Progenitor cell of endocrine pancreas (in vitro differentiated cells): Measurements from ENCODE around the gene MATR3. TPM values are rescaled to one million over a fixed set of nuclear protein-coding genes. Genes with fewer than 3 reads are reported as not detected.

ENCODE experiments used
- DNase-seq: peaks from one replicate; pipeline ENCODE4 v3.0.0; 2021; ENCODE audit warnings: low spot score; ENCODE audit not compliant: unreplicated experiment
- H3K27ac Mint-ChIP-seq: 2 replicates; pipeline ENCODE4 v1.8.0; 2021; ENCODE audit warnings: mild to moderate bottlenecking, moderate library complexity, mixed read lengths
- H3K27me3 Mint-ChIP-seq: 2 replicates; pipeline ENCODE4 v1.8.0; 2021; ENCODE audit warnings: mixed read lengths
- H3K36me3 Mint-ChIP-seq: 2 replicates; pipeline ENCODE4 v1.8.0; 2022; ENCODE audit warnings: mixed read lengths; ENCODE audit not compliant: insufficient read depth
- H3K4me1 Mint-ChIP-seq: 2 replicates; pipeline ENCODE4 v1.8.0; 2021; ENCODE audit warnings: low read depth, mixed read lengths
- H3K4me3 Mint-ChIP-seq: 2 replicates; pipeline ENCODE4 v1.8.0; 2021; ENCODE audit warnings: low read depth, mild to moderate bottlenecking, moderate library complexity, mixed read lengths
- H3K9me3 Mint-ChIP-seq: 2 replicates; pipeline ENCODE4 v1.8.0; 2021; ENCODE audit warnings: low read depth, mixed read lengths
- total RNA-seq: library from RNA; stranded (reverse); gene quantifications from 2 replicates; pipeline ENCODE4 v1.2.1, GENCODE V29; 2021
- TF ChIP-seq, protein P1 (sequence below): fragments of 200-600 bp; sonication (generic); IDR thresholded peaks from one replicate; pipeline ENCODE4 v1.5.0; 2021; ENCODE audit warnings: antibody characterized with exemption, mild to moderate bottlenecking; ENCODE audit not compliant: unreplicated experiment

MATR3 gene
- total RNA-seq, 1 donor from 2014 or later, result 336 TPM

DNA sequence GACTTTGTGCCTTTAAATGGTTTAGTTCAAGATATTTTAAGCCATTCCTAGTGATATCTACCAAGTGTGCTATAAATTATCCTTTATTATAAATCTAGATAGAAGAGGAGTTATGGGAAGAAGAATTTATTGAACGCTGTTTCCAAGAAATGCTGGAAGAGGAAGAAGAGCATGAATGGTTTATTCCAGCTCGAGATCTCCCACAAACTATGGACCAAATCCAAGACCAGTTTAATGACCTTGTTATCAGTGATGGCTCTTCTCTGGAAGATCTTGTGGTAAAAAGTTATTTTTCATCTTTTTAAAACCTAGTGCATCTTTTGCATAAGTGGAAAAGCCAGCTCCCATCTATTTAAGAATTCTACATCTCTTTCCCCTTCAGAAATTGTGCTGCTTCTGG, 70.9 kb downstream of the MATR3 start:
- DNase-seq, result no peak
- Mint-ChIP-seq H3K27ac (no peak overlapping the region), H3K36me3 (peaks cover 24% of the 10 kb centered on the region), H3K9me3 (no peaks in the 10 kb centered on the region), H3K4me3 (no peak overlapping the region), H3K27me3 (no peaks in the 10 kb centered on the region), H3K4me1 (no peaks in the 10 kb centered on the region)
- TF ChIP-seq, protein P1, sequence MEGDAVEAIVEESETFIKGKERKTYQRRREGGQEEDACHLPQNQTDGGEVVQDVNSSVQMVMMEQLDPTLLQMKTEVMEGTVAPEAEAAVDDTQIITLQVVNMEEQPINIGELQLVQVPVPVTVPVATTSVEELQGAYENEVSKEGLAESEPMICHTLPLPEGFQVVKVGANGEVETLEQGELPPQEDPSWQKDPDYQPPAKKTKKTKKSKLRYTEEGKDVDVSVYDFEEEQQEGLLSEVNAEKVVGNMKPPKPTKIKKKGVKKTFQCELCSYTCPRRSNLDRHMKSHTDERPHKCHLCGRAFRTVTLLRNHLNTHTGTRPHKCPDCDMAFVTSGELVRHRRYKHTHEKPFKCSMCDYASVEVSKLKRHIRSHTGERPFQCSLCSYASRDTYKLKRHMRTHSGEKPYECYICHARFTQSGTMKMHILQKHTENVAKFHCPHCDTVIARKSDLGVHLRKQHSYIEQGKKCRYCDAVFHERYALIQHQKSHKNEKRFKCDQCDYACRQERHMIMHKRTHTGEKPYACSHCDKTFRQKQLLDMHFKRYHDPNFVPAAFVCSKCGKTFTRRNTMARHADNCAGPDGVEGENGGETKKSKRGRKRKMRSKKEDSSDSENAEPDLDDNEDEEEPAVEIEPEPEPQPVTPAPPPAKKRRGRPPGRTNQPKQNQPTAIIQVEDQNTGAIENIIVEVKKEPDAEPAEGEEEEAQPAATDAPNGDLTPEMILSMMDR, result no peak

GRCh38 chr5:139368613-139369012, 75.1 kb downstream of the MATR3 start:
- no peaks in the 10 kb centered on the region for H3K27me3 Mint-ChIP-seq
- TF ChIP-seq, protein P1, result no peak
- no peak overlapping the region for H3K27ac Mint-ChIP-seq
- no peak for DNase-seq
- no peak overlapping the region for H3K4me3 Mint-ChIP-seq
- H3K36me3 Mint-ChIP-seq, result peaks cover 23% of the 10 kb centered on the region
- H3K4me1 Mint-ChIP-seq, result no peaks in the 10 kb centered on the region
- no peaks in the 10 kb centered on the region for H3K9me3 Mint-ChIP-seq

GRCh38 chr5:139369181-139369580, 75.6 kb downstream of the MATR3 start:
- Mint-ChIP-seq H3K4me1 (no peaks in the 10 kb centered on the region), H3K4me3 (no peak overlapping the region), H3K27me3 (no peaks in the 10 kb centered on the region), H3K9me3 (no peaks in the 10 kb centered on the region), H3K36me3 (peaks cover 18% of the 10 kb centered on the region), H3K27ac (no peak overlapping the region)
- TF ChIP-seq, protein P1, result no peak
- no peak for DNase-seq

DNA sequence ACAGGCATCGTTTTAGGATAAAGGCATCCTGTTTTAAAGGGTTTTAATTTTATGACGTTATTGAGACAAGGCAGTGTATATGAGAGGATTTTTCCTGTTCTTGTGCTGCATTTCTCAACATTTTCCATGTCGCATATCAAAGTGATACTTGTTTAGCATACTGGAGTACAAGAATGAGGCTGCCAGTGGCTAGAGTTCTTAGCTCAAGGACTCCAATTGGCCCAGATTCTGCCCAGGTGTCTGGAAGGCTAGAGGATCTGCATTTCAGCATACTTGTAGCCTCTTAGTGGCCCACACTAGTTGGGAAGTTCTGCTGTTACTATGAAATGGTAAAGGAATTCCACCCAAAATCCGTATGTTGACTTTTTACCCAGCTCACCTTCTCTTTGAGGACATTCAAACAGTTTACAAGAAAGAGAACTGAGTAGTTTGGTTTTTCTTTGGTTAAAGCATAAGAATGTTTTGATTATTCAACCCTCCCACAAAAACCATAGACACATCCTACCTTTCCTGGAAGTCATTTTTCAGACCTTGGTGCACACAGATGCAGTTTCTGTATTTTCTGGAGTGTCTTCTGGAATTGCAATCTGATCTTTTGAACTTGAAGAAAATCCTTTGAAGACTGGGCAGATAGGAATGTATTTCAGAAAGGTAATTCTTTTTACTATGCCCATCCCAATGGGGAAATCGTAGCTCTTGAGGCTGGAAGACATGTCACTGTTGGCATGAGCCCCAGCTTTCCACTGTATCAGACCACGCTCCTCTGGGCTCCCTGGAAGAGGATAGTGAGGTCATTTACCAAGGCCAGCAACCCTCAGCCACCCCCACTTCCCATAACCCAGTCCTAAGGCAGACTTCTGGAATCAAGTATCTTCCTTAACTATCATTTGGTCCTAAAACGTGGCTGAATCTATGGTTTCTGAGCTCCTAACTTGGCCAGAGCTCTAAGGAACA, 78.2 kb downstream of the MATR3 start:
- TF ChIP-seq, protein P1, result no peak
- Mint-ChIP-seq H3K4me1 (no peaks in the 10 kb centered on the region), H3K36me3 (peaks cover 8% of the 10 kb centered on the region), H3K27ac (peak overlapping the region; percentile 63), H3K4me3 (no peak overlapping the region), H3K27me3 (no peaks in the 10 kb centered on the region), H3K9me3 (no peaks in the 10 kb centered on the region)
- no peak for DNase-seq

GRCh38 chr5:139374909-139375308, 81.4 kb downstream of the MATR3 start:
- no peaks in the 10 kb centered on the region for H3K4me1 Mint-ChIP-seq
- no peak overlapping the region for H3K4me3 Mint-ChIP-seq
- no peaks in the 10 kb centered on the region for H3K9me3 Mint-ChIP-seq
- H3K27me3 Mint-ChIP-seq, result no peaks in the 10 kb centered on the region
- peaks cover 7% of the 10 kb centered on the region for H3K36me3 Mint-ChIP-seq
- TF ChIP-seq, protein P1, result no peak
- no peak overlapping the region for H3K27ac Mint-ChIP-seq
- DNase-seq, result no peak
